ENCODE results near the gene CLIP1. TPM values are rescaled to one million over a fixed set of nuclear protein-coding genes. Genes with fewer than 3 reads are reported as not detected.
A peak's percentile ranks its signal among the peaks of the same experiment; 100 is the strongest.

The CLIP1 gene
- polyA plus RNA-seq, 3 donors = 6.7 to 50.9 (median 12.9) TPM

- no peak overlapping the region for H3K9ac ChIP-seq (ENCODE audit: insufficient read depth, low read length, poor library complexity, severe bottlenecking)
- intact Hi-C loops (cut with micrococcal nuclease) = no loop called here
- Mint-ChIP-seq H3K4me1 (peaks cover 5% of the 10 kb centered on the region), H3K4me3 (no peak overlapping the region), H3K9me3 (peaks cover 0 to 2% (median 0%) of the 10 kb centered on the region in 7 donors), H3K27me3 (ENCODE audit: low read depth in 3 of 3) (no peaks in the 10 kb centered on the region), H3K27ac (peak overlapping the region in 1 of 7 donors; percentile 63), H3K36me3 (peaks cover 62 to 91% of the 10 kb centered on the region in 2 donors)
- H3K4me2 ChIP-seq (replicated peaks; ENCODE audit: extremely low read depth, low read length, poor library complexity, severe bottlenecking) = no peak overlapping the region
- H4K20me1 ChIP-seq (ENCODE audit: insufficient read depth, low read length) = peaks cover 53% of the 10 kb centered on the region
- H3K9me3 ChIP-seq (replicated peaks in 1 of 2; ENCODE audit: control insufficient read depth in 1 of 2, insufficient read depth in 1 of 2, low read length in 2 of 2) = no peaks in the 10 kb centered on the region
- no CpG with 5 or more reads among the region's 5 CpGs for WGBS (ENCODE audit: insufficient coverage)
- TF ChIP-seq, protein P1, sequence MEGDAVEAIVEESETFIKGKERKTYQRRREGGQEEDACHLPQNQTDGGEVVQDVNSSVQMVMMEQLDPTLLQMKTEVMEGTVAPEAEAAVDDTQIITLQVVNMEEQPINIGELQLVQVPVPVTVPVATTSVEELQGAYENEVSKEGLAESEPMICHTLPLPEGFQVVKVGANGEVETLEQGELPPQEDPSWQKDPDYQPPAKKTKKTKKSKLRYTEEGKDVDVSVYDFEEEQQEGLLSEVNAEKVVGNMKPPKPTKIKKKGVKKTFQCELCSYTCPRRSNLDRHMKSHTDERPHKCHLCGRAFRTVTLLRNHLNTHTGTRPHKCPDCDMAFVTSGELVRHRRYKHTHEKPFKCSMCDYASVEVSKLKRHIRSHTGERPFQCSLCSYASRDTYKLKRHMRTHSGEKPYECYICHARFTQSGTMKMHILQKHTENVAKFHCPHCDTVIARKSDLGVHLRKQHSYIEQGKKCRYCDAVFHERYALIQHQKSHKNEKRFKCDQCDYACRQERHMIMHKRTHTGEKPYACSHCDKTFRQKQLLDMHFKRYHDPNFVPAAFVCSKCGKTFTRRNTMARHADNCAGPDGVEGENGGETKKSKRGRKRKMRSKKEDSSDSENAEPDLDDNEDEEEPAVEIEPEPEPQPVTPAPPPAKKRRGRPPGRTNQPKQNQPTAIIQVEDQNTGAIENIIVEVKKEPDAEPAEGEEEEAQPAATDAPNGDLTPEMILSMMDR (IDR thresholded peaks at IDR 0.05) = no peak
- no peak overlapping the region for H3K4me3 ChIP-seq (replicated peaks in 1 of 3; ENCODE audit: low read depth in 2 of 3, low read length in 3 of 3)
- H3K36me3 ChIP-seq (replicated peaks in 1 of 2; ENCODE audit: control insufficient read depth in 1 of 2, insufficient read depth in 2 of 2, low read length in 2 of 2) = peaks cover 56 to 94% of the 10 kb centered on the region in 2 donors
- DNase-seq = no peak
- no peaks in the 10 kb centered on the region for H3K4me1 ChIP-seq (ENCODE audit: control insufficient read depth in 1 of 2, insufficient read depth in 2 of 2, low read length in 2 of 2)
- no peak overlapping the region for H2AFZ ChIP-seq (ENCODE audit: insufficient read depth, low read depth, low read length, poor library complexity, severe bottlenecking)
- H3K27me3 ChIP-seq (ENCODE audit: control insufficient read depth in 2 of 2, insufficient read depth in 2 of 2, low read length in 2 of 2) = no peaks in the 10 kb centered on the region
- H3K79me2 ChIP-seq (ENCODE audit: insufficient read depth, low read length) = peaks cover 23% of the 10 kb centered on the region
- H3K27ac ChIP-seq (ENCODE audit: low read depth in 1 of 2, low read length in 2 of 2) = no peak overlapping the region
Observed at GRCh38 chr12:122374707-122375106, 47.8 kb downstream of the CLIP1 start.

DNA sequence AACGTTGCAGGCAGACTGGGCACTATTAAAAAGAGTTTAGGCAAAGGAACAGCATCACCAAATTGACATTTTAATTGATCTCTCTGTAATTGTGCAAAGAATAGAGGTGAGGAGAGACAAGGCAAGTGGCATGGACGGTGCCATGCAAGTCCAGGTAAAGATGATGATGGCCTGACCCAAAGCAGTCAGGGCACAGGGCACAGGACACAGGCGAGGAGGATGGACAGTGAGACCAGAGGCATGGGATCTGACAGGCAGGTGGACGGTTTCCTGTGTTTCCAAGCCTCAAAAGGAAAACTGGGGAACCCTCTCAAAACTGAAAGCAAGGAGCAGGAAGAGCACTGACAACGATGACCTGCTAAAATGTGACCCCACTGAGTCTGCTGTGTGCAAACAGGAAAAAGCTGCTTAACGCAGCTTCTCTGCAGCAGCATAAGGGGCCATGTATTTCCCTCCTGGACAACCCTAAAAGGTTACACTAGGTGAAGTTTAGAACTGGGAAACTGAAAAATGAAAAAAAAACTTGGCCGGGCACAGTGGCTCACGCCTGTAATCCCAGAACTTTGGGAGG is 50.9 kb downstream of the CLIP1 start:
- H3K4me3 ChIP-seq (replicated peaks in 1 of 3; ENCODE audit: low read depth in 2 of 3, low read length in 3 of 3) = no peak overlapping the region
- H3K27ac Mint-ChIP-seq = peak overlapping the region in 3 of 7 donors; percentile 1 to 57 (median 11)
- TF ChIP-seq, protein P1 (IDR thresholded peaks at IDR 0.05) = no peak
- H3K9me3 ChIP-seq (replicated peaks in 1 of 2; ENCODE audit: control insufficient read depth in 1 of 2, insufficient read depth in 1 of 2, low read length in 2 of 2) = no peaks in the 10 kb centered on the region
- H4K20me1 ChIP-seq (ENCODE audit: insufficient read depth, low read length) = peaks cover 83% of the 10 kb centered on the region
- no peaks in the 10 kb centered on the region for H3K4me1 ChIP-seq (ENCODE audit: control insufficient read depth in 1 of 2, insufficient read depth in 2 of 2, low read length in 2 of 2)
- H3K27me3 ChIP-seq (ENCODE audit: control insufficient read depth in 2 of 2, insufficient read depth in 2 of 2, low read length in 2 of 2) = no peaks in the 10 kb centered on the region
- peaks cover 33 to 91% of the 10 kb centered on the region in 2 donors for H3K36me3 ChIP-seq (replicated peaks in 1 of 2; ENCODE audit: control insufficient read depth in 1 of 2, insufficient read depth in 2 of 2, low read length in 2 of 2)
- H3K27ac ChIP-seq (ENCODE audit: low read depth in 1 of 2, low read length in 2 of 2) = no peak overlapping the region
- no peaks in the 10 kb centered on the region for H3K27me3 Mint-ChIP-seq (ENCODE audit: low read depth in 3 of 3)
- H3K9me3 Mint-ChIP-seq = peaks cover 0 to 2% (median 0%) of the 10 kb centered on the region in 7 donors
- intact Hi-C loops (cut with micrococcal nuclease) = no loop called here
- peaks cover 9% of the 10 kb centered on the region for H3K4me1 Mint-ChIP-seq
- no peak overlapping the region for H2AFZ ChIP-seq (ENCODE audit: insufficient read depth, low read depth, low read length, poor library complexity, severe bottlenecking)
- peaks cover 36% of the 10 kb centered on the region for H3K79me2 ChIP-seq (ENCODE audit: insufficient read depth, low read length)
- DNase-seq = no peak
- H3K4me3 Mint-ChIP-seq = no peak overlapping the region
- no peak overlapping the region for H3K9ac ChIP-seq (ENCODE audit: insufficient read depth, low read length, poor library complexity, severe bottlenecking)
- H3K4me2 ChIP-seq (replicated peaks; ENCODE audit: extremely low read depth, low read length, poor library complexity, severe bottlenecking) = no peak overlapping the region
- whole genome bisulfite sequencing (ENCODE audit: insufficient coverage) = 28% methylated on average over 7 of the region's 8 CpGs
- H3K36me3 Mint-ChIP-seq = peaks cover 56 to 85% of the 10 kb centered on the region in 2 donors
